GM18951 (cell line): ENCODE data around the gene UBR3.
"Not testable (repeated sequence)": the region's sequence is repeated elsewhere in the genome, so short reads cannot be mapped to it uniquely, and the experiment has no call there.

Source experiments
- POLR2A ChIP-seq: IDR thresholded peaks from 4 replicates; pipeline ENCODE4 v1.6.1; 2011; ENCODE audit warnings: mild to moderate bottlenecking; ENCODE audit not compliant: insufficient read length, insufficient read depth; ENCODE audit errors: extremely low read depth
- in situ Hi-C: fragments of 300-500 bp; cut with MboI; formaldehyde crosslinking; loops from one replicate; pipeline ENCODE4 v1.12.0; 2022; ENCODE audit warnings: low sequenced_read_pairs, mixed read lengths, inconsistent platforms; ENCODE audit not compliant: unreplicated experiment

Gene UBR3

GRCh38 chr2:169892951-169893350 lies 65.7 kb downstream of the UBR3 start:
- in situ Hi-C loops = no loop called here
- no peak for TF ChIP-seq POLR2A

DNA sequence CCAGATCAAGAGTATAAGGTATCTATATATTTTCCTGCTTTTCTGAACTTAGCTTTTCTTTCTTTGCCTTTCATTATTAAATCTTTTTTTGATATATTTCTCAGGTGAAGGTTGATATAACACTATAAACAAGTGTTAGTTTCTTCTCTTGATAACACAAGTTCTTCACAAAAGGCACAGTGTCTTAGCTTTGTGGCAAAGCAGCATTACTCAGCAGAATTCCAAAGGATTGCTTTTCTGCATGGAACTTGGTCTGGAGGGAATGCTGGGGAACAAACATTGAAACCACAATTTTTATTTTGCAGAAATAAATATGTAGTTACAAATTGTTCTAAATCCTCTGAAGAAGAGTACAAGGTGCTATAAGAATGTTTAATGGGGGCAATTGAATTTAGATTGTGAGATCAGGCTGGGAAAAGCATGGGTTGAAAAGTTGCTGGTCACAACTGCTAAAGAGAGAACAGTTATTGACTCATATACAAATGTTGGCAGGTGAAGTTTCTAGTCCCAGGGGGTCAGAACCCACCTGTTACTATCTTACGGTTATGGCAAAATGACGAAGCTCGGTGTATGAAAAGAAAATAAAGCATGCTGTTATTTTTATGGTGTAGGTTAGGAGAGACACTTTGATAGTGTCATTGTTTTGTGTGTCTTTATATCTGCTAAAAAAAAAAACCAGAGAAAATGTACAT lies 68.2 kb downstream of the UBR3 start:
- TF ChIP-seq POLR2A = no peak
- in situ Hi-C loops = no loop called here

- TF ChIP-seq POLR2A = no peak
Observed at GRCh38 chr2:169897834-169898233, 70.6 kb downstream of the UBR3 start.

GRCh38 chr2:169900103-169900502 lies 72.8 kb downstream of the UBR3 start:
- in situ Hi-C loops = not testable (repeated sequence)

More at GRCh38 chr2:169897834-169898233, 70.6 kb downstream of the UBR3 start:
- in situ Hi-C loops = no loop called here

- in situ Hi-C loops = no loop called here
- TF ChIP-seq POLR2A = no peak
Observed at GRCh38 chr2:169900686-169901085, 73.4 kb downstream of the UBR3 start.

DNA sequence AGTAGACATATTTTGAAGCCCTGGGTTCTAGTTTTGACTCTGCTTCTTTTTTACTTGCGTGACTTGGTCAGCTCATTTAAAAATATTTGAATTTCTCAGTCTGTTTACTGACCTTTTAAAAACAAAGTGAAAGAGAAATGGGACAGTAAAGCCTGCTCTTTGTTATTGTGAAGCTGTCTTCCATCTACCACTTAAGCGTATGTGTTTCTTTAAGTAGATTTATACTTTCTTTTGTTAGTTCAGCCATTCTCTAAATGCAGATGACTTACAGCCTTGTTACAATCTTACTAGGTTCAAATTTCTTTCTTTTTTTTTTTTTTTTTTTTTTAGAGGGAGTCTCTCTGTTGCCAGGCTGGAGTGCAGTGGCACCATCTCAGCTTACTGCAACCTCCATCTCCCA lies 79.5 kb downstream of the UBR3 start:
- in situ Hi-C loops = no loop called here
- TF ChIP-seq POLR2A = no peak

DNA sequence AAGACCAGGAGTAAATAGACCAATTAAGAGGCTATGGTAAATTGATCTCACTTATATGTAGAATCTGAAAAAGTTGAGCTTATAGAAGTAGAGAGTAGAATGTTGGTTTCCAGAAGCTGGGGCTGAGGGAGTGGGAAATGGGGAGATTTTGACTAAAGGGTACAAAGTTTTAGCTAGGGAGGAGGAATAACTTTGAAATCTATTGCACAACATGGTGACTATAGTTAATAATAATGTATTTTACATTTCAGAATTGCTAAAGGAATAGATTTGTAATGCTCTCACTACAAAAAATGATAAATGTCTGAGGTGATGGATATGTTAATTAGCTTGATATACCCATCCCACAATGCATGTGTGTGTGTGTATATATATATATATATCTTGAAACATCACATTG lies 82.1 kb downstream of the UBR3 start:
- no peak for TF ChIP-seq POLR2A
- in situ Hi-C loops = no loop called here

- in situ Hi-C loops = no loop called here
- no peak for TF ChIP-seq POLR2A
Observed at GRCh38 chr2:169910109-169910799, 83.0 kb downstream of the UBR3 start.

- no peak for TF ChIP-seq POLR2A
- in situ Hi-C loops = no loop called here
Observed at GRCh38 chr2:169911119-169911518, 83.9 kb downstream of the UBR3 start.

- no peak for TF ChIP-seq POLR2A
- in situ Hi-C loops = no loop called here
Observed at GRCh38 chr2:169916623-169917022, 89.4 kb downstream of the UBR3 start.

GRCh38 chr2:169923977-169924376 lies 96.7 kb downstream of the UBR3 start:
- TF ChIP-seq POLR2A = no peak
- in situ Hi-C loops = no loop called here

DNA sequence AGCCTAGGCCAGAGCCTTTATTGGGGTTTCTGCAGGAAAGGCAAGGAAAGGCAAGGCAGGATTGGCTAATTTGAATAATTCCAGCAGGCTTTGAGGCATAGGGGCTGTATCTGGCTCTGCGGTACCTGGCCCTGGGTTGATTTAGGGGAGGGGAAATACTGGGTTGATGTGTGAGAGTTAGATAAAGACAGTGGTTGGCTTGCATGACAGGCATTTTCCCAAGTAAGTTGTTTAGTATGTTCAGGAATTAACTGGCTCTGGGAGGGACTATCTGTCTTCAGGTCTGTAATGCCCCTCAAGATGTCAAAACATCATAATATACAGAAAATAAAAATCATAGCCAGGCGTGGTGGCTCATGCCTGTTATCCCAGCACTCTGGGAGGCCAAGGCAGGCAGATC lies 98.7 kb downstream of the UBR3 start:
- TF ChIP-seq POLR2A = no peak
- in situ Hi-C loops = no loop called here

GRCh38 chr2:169928463-169928864 lies 101.2 kb downstream of the UBR3 start:
- in situ Hi-C loops = no loop called here
- no peak for TF ChIP-seq POLR2A

DNA sequence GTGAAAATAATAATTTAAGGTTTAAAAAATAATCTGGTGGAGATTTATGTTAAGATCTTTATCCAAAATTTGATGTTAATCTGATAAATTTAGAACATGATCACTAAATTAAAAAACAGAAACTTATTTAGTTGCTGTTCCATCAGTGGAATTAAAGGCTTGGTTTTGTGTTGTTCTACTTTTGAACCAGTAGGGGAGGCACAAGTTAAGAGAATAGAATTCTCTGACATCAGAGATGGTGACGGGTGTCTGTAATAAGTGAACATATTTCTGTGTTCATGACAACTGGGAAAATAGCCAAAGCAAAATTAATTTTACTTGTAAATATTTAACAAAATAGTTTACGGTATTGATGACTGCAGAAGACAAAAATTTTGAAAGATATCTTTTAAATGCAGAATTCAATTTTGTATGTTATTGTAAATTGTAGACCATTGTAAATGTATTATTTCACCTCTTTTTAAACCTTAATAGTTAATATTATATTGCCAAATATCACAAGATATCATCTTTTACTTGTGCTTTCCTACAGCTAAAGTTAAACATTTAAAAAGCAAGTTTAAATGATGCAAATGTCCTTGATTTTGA lies 106.0 kb downstream of the UBR3 start:
- in situ Hi-C loops = no loop called here
- no peak for TF ChIP-seq POLR2A

- in situ Hi-C loops = not testable (repeated sequence)
Observed at GRCh38 chr2:169936652-169937051, 109.4 kb downstream of the UBR3 start.
